GM21576 (cell line): Measurements from ENCODE around the gene EFNA1.

Experiments
- ATAC-seq: cut with Tn5 transposase; IDR thresholded peaks from one replicate; pipeline ENCODE4 v1.9.1; 2021; ENCODE audit warnings: mild to moderate bottlenecking, moderate library complexity; ENCODE audit not compliant: unreplicated experiment

The EFNA1 gene

GRCh38 chr1:155127105-155127966, at the start of gene EFNA1:
EFNA1 (plus strand) TSS chr1:155127876; CDS start chr1:155127978, 102 bp downstream.
- ATAC-seq = no peak

- no peak for ATAC-seq
These were observed 49.0 kb upstream of the EFNA1 start, which contains the start of gene EFNA3 for GRCh38 chr1:155078469-155079209. EFNA3 (plus strand) TSS chr1:155078837; CDS start chr1:155078942, 105 bp downstream.

- no peak for ATAC-seq
These were observed 48.5 kb upstream of the EFNA1 start for GRCh38 chr1:155079210-155079486.

GRCh38 chr1:155079487-155080311, 48.0 kb upstream of the EFNA1 start:
- ATAC-seq = no peak

- no peak for ATAC-seq
These were observed 47.1 kb upstream of the EFNA1 start for GRCh38 chr1:155080312-155081228.

- ATAC-seq = no peak
These were observed 46.0 kb upstream of the EFNA1 start for GRCh38 chr1:155081472-155082300.

GRCh38 chr1:155082301-155083051, 45.2 kb upstream of the EFNA1 start:
- no peak for ATAC-seq

- ATAC-seq = no peak
These were observed 44.6 kb upstream of the EFNA1 start for GRCh38 chr1:155083052-155083541.

GRCh38 chr1:155083865-155084721, 43.6 kb upstream of the EFNA1 start:
- no peak for ATAC-seq

- ATAC-seq = peak; percentile 65
These were observed 42.8 kb upstream of the EFNA1 start for GRCh38 chr1:155084722-155085503.

- no peak for ATAC-seq
These were observed 42.1 kb upstream of the EFNA1 start for GRCh38 chr1:155085504-155086127.

GRCh38 chr1:155086128-155086741, 41.4 kb upstream of the EFNA1 start:
- no peak for ATAC-seq

- ATAC-seq = no peak
These were observed 40.7 kb upstream of the EFNA1 start for GRCh38 chr1:155086856-155087535.

- ATAC-seq = no peak
These were observed 36.3 kb upstream of the EFNA1 start for GRCh38 chr1:155091071-155092051.
